Lower leg skin (tissue), 4 donors: ENCODE results near the gene SLC51B. TPM values are rescaled to one million over a fixed set of nuclear protein-coding genes. Genes with fewer than 3 reads are reported as not detected.
A peak's percentile ranks its signal among the peaks of the same experiment; 100 is the strongest.

ENCODE experiments used
- DNase-seq, 2 donors: peaks; one replicate each; pipeline ENCODE4 v3.0.0-alpha.2; 2019; ENCODE audit warnings: low spot score in 2 of 2
- H3K4me3 ChIP-seq: fragments of 200-600 bp; sonication (generic); 2 replicates; pipeline ENCODE4 v1.5.1; 2017; ENCODE audit warnings: mild to moderate bottlenecking, low read depth; ENCODE audit not compliant: poor library complexity, severe bottlenecking
- CTCF ChIP-seq, 3 donors: fragments of 450-650 bp; IDR thresholded peaks; one replicate each; pipeline ENCODE4 v1.5.1; 2016; ENCODE audit warnings: antibody characterized with exemption in 3 of 3, mild to moderate bottlenecking in 3 of 3, moderate library complexity in 2 of 3
- POLR2A ChIP-seq, 2 donors: fragments of 450-650 bp; IDR thresholded peaks; one replicate each; pipeline ENCODE4 v1.6.1; 2016 to 2017; ENCODE audit warnings: antibody characterized with exemption in 2 of 2, mild to moderate bottlenecking in 1 of 2, moderate library complexity in 1 of 2
- WGBS, 2 donors: methylation state at CpG; one replicate each; pipeline ENCODE4 v1.1.5; 2018; 5-methylcytosine and 5-hydroxymethylcytosine counted together
- intact Hi-C: fragments of 100-400 bp; cut with DNase I; formaldehyde crosslinking; loops from one replicate; pipeline ENCODE4 v1.15.0; 2023; ENCODE audit warnings: low total_unique reads
- total RNA-seq, 4 donors: library from RNA; depleted of rRNA; stranded (reverse); fragments of >200 nt; gene quantifications; one replicate each; pipeline ENCODE4 v1.1.0, GENCODE V29; 2016

The SLC51B gene
- total RNA-seq, 4 donors from 2014 or later = 0.65 TPM; not detected in 3

- intact Hi-C loops = no loop called here
- H3K4me3 ChIP-seq = no peak overlapping the region
- 59 to 62% methylated on average over 10 of the region's 10 CpGs for WGBS, 2 donors
- no peak for TF ChIP-seq CTCF (IDR thresholded peaks at IDR 0.05)
- TF ChIP-seq POLR2A (IDR thresholded peaks at IDR 0.05) = no peak
- no peak for DNase-seq
These were observed 16.8 kb upstream of the SLC51B start for GRCh38 chr15:65028338-65028737.

GRCh38 chr15:65028921-65029735 lies 16.1 kb upstream of the SLC51B start, which contains the start of gene MTFMT:
Gene MTFMT, minus strand, starts transcription at chr15:65029639. Its CDS starts 26 bp downstream, at chr15:65029613.
- WGBS, 2 donors = 1% methylated on average over 29 to 47 of the region's 73 CpGs

GRCh38 chr15:65029736-65030208 lies 15.4 kb upstream of the SLC51B start:
- DNase-seq = no peak
- no peak overlapping the region for H3K4me3 ChIP-seq
- intact Hi-C loops = no loop called here
- WGBS, 2 donors = 60 to 61% methylated on average over 12 of the region's 12 CpGs
- TF ChIP-seq POLR2A (IDR thresholded peaks at IDR 0.05) (no peak), CTCF (IDR thresholded peaks at IDR 0.05) (no peak)

More at GRCh38 chr15:65028921-65029735, 16.1 kb upstream of the SLC51B start, which contains the start of gene MTFMT:
- intact Hi-C loops = no loop called here
- TF ChIP-seq POLR2A (IDR thresholded peaks at IDR 0.05) (peak in 1 of 2 donors; percentile 83), CTCF (IDR thresholded peaks at IDR 0.05) (no peak)
- peak; percentile 85 to 97 for DNase-seq
- peak within 1 kb of the TSS; percentile 88 for H3K4me3 ChIP-seq

GRCh38 chr15:65032801-65033537 lies 12.2 kb upstream of the SLC51B start:
- peak in 1 of 2 donors; percentile 92 for DNase-seq
- 27 to 43% methylated on average over 12 to 13 of the region's 13 CpGs for WGBS, 2 donors
- intact Hi-C loops = no loop called here
- no peak for TF ChIP-seq POLR2A (IDR thresholded peaks at IDR 0.05)
- TF ChIP-seq CTCF (IDR thresholded peaks at IDR 0.05) = peak in 1 of 3 donors; percentile 47
- H3K4me3 ChIP-seq = no peak overlapping the region

GRCh38 chr15:65033659-65034269 lies 11.4 kb upstream of the SLC51B start:
- H3K4me3 ChIP-seq = no peak overlapping the region
- peak in 1 of 2 donors; percentile 18 for DNase-seq
- TF ChIP-seq POLR2A (IDR thresholded peaks at IDR 0.05) (no peak), CTCF (IDR thresholded peaks at IDR 0.05) (no peak)
- WGBS, 2 donors = 7 to 9% methylated on average over 4 of the region's 4 CpGs
- intact Hi-C loops = no loop called here
